GM13977 (cell line): Measurements from ENCODE around the gene CRYAB.

Source experiments
- DNase-seq: peaks from one replicate; pipeline ENCODE4 v3.0.0; 2012; ENCODE audit warnings: low spot score
- CTCF ChIP-seq: IDR thresholded peaks from 2 replicates; pipeline ENCODE4 v1.5.1; 2012; ENCODE audit warnings: mild to moderate bottlenecking, control low read depth; ENCODE audit not compliant: insufficient read depth; ENCODE audit errors: extremely low read depth, missing control alignments
- in situ Hi-C: fragments of 300-500 bp; cut with MboI; formaldehyde crosslinking; loops from one replicate; pipeline ENCODE4 v1.12.0; 2022; ENCODE audit warnings: low sequenced_read_pairs, low pct_unique_long_range_greater_than_20kb, mixed read lengths, inconsistent platforms; ENCODE audit not compliant: unreplicated experiment

Gene CRYAB

GRCh38 chr11:111923951-111924350 lies 12.4 kb upstream of the CRYAB start:
- TF ChIP-seq CTCF, result no peak
- no peak for DNase-seq
- in situ Hi-C loops, result no loop called here

DNA sequence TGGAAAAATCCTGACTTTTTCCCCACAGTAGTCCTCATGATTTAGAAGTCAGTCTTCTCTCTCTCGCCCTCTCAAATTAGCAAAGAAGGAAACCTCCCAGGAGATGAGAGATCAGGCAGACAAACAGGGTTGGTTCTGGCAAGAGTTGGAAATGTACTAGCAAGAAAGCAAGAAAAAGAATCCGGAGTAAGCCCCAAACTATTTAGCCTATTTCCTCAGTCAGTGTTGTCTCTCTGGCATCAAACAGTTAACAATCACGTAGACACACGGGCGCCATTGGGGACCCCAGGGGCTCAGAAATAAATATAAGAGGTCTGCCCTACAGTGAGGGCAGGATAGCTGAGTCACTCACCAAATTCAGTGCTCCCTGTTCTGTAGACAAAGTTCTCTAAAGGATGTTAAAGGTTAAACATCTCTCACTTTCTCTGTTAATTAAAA lies 11.8 kb upstream of the CRYAB start:
- TF ChIP-seq CTCF, result no peak
- DNase-seq, result no peak
- in situ Hi-C loops, result no loop called here

DNA sequence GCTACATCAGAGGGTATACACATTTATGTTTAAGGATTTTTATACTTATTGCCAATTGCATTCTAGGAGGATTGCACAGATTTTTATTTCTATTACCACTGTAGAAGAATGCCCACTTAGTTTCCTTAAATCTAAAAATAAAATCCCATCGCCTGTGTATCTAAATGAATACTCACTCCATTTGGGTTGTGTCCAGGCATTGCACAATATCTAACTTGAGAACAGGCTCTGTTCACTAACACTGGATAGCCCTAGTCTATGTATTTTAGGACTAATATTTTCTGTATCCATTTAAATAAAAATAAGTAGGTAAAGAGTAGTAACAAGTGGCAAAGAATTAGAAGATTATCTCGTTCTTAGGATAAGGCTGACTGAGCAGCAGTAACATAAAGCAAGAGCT lies 11.2 kb upstream of the CRYAB start:
- no peak for DNase-seq
- in situ Hi-C loops, result no loop called here
- TF ChIP-seq CTCF, result no peak

DNA sequence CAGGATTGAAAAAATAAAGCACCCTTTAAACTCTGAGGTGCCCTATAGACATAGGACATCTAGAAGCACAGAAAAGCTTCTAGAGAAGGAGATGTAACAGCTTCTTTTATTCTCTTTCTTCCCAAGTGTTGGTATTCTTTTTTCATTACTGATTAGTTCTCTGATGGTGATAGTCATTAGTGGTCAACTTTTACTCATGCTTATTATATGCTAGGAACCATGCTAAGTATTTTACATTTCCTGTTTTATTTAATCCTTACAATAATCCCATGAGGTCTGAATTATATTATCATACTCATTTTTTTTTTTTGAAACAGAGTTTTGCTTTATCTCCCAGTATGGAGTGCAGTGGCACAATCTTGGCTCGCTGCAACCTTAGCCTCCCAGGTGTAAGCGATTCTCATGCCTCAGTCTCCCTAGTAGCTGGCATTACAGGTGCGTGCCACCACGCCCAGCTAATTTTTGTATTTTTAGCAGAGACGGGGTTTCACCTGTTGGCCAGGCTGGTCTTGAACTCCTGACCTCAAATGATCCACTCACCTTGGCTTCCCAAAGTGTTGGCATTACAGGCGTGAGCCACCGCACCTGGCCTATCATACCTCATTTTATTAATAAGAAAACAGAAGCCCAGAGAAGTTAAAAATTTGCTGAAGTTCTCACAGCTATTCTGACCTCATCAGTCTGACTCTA lies 10.1 kb upstream of the CRYAB start:
- TF ChIP-seq CTCF, result no peak
- in situ Hi-C loops, result no loop called here

GRCh38 chr11:111920908-111921307 lies 9.3 kb upstream of the CRYAB start:
- no peak for DNase-seq
- in situ Hi-C loops, result no loop called here
- TF ChIP-seq CTCF, result no peak

More for the DNA sequence above, 10.1 kb upstream of the CRYAB start:
- no peak for DNase-seq

- no peak for DNase-seq
- in situ Hi-C loops, result no loop called here
- TF ChIP-seq CTCF, result no peak
Observed at GRCh38 chr11:111918390-111919256, 7.1 kb upstream of the CRYAB start, which contains the start of gene C11orf52. C11orf52 (plus strand) TSS chr11:111918913; CDS start chr11:111918973, 60 bp downstream.
